ENCODE measurements around the gene CDK11B. TPM values are rescaled to one million over a fixed set of nuclear protein-coding genes. Genes with fewer than 3 reads are reported as not detected.

Gene CDK11B
- total RNA-seq, 1 donor from 2014 or later = 26.6 TPM

- no peak overlapping the region for H3K27ac Mint-ChIP-seq
- peaks cover 1% of the 10 kb centered on the region for H3K36me3 Mint-ChIP-seq
- TF ChIP-seq CTCF (IDR thresholded peaks at IDR 0.05; ENCODE audit: unreplicated experiment) = no peak
- no peak overlapping the region for H3K4me3 Mint-ChIP-seq
- no peaks in the 10 kb centered on the region for H3K9me3 Mint-ChIP-seq
- DNase-seq (ENCODE audit: low spot score in 2 of 2, unreplicated experiment in 2 of 2) = no peak
- no peaks in the 10 kb centered on the region for H3K27me3 Mint-ChIP-seq (ENCODE audit: low read depth)
- peaks cover 6% of the 10 kb centered on the region for H3K4me1 Mint-ChIP-seq
Measured at GRCh38 chr1:1623181-1623630, 35.6 kb downstream of the CDK11B start.

GRCh38 chr1:1622788-1623094 lies 36.1 kb downstream of the CDK11B start:
- Mint-ChIP-seq H3K27me3 (ENCODE audit: low read depth) (no peaks in the 10 kb centered on the region), H3K9me3 (no peaks in the 10 kb centered on the region), H3K4me1 (peaks cover 6% of the 10 kb centered on the region), H3K4me3 (no peak overlapping the region), H3K36me3 (peaks cover 2% of the 10 kb centered on the region), H3K27ac (no peak overlapping the region)
- no peak for TF ChIP-seq CTCF (IDR thresholded peaks at IDR 0.05; ENCODE audit: unreplicated experiment)
- no peak for DNase-seq (ENCODE audit: low spot score in 2 of 2, unreplicated experiment in 2 of 2)

- no peaks in the 10 kb centered on the region for H3K27me3 Mint-ChIP-seq (ENCODE audit: low read depth)
- no peak overlapping the region for H3K27ac Mint-ChIP-seq
- no peak overlapping the region for H3K4me3 Mint-ChIP-seq
- no peak for TF ChIP-seq CTCF (IDR thresholded peaks at IDR 0.05; ENCODE audit: unreplicated experiment)
- no peaks in the 10 kb centered on the region for H3K9me3 Mint-ChIP-seq
- peaks cover 8% of the 10 kb centered on the region for H3K4me1 Mint-ChIP-seq
- no peak for DNase-seq (ENCODE audit: low spot score in 2 of 2, unreplicated experiment in 2 of 2)
- H3K36me3 Mint-ChIP-seq = peaks cover 5% of the 10 kb centered on the region
Measured at GRCh38 chr1:1622010-1622787, 36.6 kb downstream of the CDK11B start.

GRCh38 chr1:1621173-1622009 lies 37.4 kb downstream of the CDK11B start:
- peaks cover 13% of the 10 kb centered on the region for H3K4me1 Mint-ChIP-seq
- no peak overlapping the region for H3K27ac Mint-ChIP-seq
- no peaks in the 10 kb centered on the region for H3K9me3 Mint-ChIP-seq
- peaks cover 5% of the 10 kb centered on the region for H3K36me3 Mint-ChIP-seq
- TF ChIP-seq CTCF (IDR thresholded peaks at IDR 0.05; ENCODE audit: unreplicated experiment) = no peak
- H3K27me3 Mint-ChIP-seq (ENCODE audit: low read depth) = no peaks in the 10 kb centered on the region
- no peak for DNase-seq (ENCODE audit: low spot score in 2 of 2, unreplicated experiment in 2 of 2)
- H3K4me3 Mint-ChIP-seq = no peak overlapping the region

GRCh38 chr1:1620433-1621139 lies 38.2 kb downstream of the CDK11B start:
- Mint-ChIP-seq H3K27me3 (ENCODE audit: low read depth) (no peaks in the 10 kb centered on the region), H3K27ac (no peak overlapping the region), H3K4me3 (no peak overlapping the region)

More at GRCh38 chr1:1620433-1621139, 38.2 kb downstream of the CDK11B start:
- Mint-ChIP-seq H3K36me3 (peaks cover 5% of the 10 kb centered on the region), H3K4me1 (peaks cover 13% of the 10 kb centered on the region), H3K9me3 (no peaks in the 10 kb centered on the region)
- TF ChIP-seq CTCF (IDR thresholded peaks at IDR 0.05; ENCODE audit: unreplicated experiment) = no peak
- DNase-seq (ENCODE audit: low spot score in 2 of 2, unreplicated experiment in 2 of 2) = no peak
